ENCODE data around the gene DNAH9.

DNAH9 gene

GRCh38 chr17:11610999-11611566 is 12.8 kb downstream of the DNAH9 start:
- no peak for DNase-seq

DNA sequence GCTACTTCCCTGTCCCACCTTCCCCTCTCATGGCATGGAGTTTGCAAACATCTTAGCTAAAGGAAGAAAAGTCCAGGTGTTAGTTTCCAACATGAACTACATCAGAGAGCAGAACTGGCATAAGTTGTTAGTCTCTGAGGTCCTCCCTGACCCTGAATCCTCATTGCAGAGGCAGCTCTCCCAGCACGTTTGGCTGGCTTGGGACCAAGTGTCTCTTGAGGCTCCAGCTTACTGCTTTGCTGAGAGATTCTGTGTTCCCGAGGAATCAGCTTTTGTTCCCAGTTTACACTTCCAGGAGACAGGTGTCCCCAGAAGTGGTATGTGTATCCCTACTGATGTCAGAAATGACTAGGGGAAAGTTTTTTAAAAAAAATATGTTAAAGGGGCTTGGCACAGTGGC is 14.7 kb downstream of the DNAH9 start:
- DNase-seq, result no peak

DNA sequence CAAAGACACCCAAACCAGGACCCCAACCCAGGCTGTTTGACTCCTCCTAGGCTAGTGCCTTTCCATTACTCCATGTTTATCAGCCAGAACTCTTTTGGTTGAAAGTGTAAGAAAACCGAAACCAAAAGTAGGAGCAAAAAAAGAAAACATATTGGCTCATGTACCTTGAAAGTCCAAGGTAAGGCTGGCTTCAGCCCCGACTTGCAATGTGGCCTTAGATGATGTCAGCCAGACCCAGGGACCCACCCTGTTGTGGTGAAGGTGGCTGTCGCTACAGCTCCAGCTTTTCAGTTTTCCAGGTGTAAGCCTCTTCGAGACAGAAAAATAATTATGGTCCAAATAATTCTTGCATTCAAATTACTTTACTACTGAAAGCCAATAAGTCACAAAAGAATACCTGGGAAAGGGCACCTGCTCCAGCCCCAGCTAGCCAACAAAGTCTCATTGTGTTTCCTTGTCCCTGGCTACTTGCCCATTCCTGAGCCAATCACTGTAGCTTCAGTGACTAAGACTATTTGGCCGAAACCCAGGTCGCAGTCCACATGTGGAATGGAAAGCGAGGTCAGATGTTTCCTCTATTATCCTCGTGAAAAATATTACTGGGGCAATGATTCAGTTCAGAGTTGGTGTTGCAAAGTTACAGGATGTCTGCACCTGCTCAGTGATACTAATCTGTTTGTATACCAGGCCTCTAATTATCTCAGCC is 20.7 kb downstream of the DNAH9 start:
- no peak for DNase-seq

DNA sequence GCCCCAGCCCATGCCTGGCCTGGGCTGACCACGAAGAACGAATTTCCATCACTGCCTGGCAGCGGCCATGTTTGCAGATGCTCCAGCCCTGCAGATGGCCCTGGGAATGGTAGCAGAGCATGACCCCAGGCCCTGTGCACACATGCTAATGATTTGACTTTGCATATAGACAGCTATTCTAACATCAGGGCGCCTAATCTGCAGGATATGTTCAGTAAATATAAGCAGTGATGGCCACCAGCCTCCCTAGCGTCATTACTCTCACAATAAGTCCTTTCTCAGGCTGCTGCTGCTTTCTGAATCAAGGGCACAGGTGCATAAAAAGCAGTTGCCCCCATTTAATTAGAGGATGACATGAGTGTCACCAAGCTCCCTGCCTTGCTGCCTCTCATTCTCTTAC is 24.2 kb downstream of the DNAH9 start:
- DNase-seq, result no peak

DNA sequence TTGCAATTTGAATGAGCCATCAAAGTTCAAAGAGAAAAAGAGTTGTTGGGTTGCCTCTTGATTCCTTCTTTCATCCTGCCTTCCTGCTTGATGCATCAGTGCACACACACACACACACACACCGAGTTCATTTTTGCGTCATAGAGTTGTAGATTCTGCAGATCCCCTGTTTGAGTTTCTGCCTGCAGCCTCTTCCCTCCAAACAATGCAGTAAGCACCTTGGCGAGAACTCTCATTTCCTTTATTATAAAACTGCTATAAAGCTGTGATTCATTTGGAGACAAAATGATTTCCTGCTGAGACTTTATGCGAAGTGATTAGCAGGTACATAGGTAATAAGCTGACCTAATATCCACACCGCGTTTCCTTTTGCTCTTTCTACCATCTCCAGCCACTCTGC is 26.7 kb downstream of the DNAH9 start:
- no peak for DNase-seq

DNA sequence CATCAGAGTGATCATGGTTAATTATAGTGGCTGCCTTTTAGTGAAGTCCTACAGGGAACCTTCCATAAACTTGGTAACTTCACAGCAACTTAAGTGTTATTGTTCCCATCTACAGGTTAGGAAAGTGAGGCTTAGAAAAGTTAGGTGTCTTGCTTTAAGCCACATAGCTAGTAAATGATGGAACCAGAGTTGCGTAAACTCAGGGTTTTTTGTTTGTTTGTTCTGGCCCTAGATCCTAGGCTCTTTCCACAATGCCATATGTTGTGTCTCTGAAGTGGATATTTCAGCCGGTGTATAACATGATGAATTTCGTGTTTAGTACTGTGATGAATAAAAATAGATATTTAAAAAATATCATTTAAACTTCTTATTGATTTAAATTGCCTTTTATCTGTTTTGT is 27.6 kb downstream of the DNAH9 start:
- DNase-seq, result no peak

GRCh38 chr17:11627301-11627940 is 29.2 kb downstream of the DNAH9 start:
- no peak for DNase-seq

DNA sequence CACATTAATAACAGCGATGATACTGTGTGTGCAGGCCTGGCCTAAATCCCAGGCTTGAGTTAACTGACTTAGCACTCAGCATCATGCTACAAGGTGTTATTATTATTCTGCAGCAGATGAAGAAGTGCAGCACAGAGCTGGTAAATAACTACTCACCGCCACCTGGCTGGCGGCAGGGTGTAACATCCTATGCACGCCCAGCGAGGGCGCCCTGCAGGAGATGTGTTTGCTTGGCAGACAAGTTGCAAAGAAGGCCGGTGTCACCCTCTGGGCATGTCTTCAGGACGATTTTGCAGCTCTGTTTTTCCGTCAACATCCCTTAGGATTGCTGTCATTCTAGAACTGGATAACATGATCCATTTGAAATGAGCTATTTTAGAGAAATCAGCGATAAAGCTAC is 30.1 kb downstream of the DNAH9 start:
- no peak for DNase-seq

DNA sequence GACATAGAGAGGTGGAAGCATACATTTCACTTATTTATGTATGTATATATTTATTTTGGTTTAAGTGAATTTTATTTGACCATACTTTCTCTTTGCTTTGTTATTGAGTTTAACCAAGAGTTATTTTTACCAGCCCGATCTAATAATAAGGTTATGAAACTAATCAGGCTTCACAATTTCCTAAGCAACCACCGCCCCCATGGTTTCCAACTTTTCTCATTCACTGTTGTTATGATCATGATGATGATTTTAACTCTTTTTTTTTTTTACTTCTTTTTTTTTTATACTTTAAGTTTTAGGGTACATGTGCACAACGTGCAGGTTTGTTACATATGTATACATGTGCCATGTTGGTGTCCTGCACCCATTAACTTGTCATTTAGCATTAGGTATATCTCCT is 30.6 kb downstream of the DNAH9 start:
- no peak for DNase-seq

DNA sequence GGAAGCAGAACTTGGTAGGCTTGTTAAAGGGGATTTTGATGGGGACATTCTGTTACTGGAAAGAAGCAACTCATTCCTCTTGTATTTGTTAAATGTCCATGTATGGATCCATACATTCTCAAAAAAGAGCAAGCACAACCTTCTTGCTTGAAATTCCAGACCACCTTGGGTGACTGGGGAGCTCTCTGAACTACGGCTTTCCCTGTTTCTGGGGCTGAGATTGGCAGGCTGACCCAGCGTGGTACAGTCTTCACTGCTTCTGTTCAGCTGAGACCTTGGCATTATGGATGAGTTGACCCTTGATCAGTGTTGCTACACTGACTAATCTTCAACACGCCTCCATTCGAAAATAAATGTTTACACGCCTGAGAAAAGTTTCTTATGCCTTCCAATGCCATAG is 38.5 kb downstream of the DNAH9 start:
- DNase-seq, result no peak

DNA sequence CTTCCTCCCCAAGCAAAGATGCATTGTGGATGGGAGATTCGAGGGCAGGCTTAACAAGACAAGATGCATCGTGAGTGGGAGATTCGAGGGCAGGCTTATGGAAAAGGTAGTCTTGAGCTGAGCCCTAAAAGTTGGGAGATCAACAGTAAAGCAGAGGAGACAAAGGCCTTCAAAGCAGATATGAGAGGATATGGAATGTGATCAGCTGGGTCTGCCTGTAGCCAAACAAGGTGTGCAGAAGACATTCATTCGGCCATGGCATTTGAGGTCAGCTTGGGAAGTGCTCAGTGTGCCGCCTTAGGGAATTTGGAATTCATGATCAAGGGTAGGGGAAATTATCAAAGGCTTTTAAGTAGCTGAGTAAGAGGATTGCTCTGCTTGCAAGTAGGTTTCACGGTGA is 39.5 kb downstream of the DNAH9 start:
- no peak for DNase-seq

- DNase-seq, result no peak
Observed at GRCh38 chr17:11638700-11639265, 40.5 kb downstream of the DNAH9 start.

GRCh38 chr17:11639736-11640462 is 41.6 kb downstream of the DNAH9 start:
- no peak for DNase-seq

- no peak for DNase-seq
Observed at GRCh38 chr17:11640463-11640814, 42.2 kb downstream of the DNAH9 start.

DNA sequence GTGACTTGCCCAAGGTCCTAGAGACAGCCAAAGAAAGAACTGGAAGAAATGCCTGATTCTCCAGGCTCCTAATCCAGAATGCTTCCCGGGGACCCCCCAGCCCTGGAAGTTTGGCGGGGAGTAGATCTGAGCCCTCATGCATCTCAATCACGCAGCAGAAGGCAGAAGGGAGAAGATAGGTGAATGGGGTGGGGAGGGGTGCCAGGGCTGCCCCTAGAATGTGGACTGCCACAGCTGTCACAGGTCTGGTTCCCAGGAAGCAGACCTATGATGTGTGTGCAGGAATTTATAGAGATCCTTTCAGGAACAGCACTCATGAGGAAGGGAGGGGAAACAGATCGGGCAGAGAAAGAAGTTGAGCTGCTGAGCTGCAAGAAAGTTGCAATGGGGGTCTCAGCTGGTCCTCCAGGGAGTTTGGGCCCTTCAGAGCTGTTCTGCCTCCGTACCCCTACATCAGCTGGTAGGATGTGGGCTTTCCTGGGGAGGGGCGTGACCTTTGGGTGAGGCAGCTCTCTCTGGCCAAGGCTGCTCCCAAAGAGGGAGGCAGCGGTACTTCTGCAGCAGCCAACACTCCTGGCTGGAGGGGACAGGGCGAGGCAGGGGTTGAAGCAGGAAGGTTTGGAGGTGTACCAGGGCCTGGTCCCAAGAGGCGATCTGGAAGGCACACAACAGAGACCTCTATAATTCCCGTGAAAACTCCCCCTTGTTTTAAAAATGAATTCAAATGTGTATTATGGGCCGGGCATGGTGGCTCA is 43.4 kb downstream of the DNAH9 start:
- no peak for DNase-seq

DNA sequence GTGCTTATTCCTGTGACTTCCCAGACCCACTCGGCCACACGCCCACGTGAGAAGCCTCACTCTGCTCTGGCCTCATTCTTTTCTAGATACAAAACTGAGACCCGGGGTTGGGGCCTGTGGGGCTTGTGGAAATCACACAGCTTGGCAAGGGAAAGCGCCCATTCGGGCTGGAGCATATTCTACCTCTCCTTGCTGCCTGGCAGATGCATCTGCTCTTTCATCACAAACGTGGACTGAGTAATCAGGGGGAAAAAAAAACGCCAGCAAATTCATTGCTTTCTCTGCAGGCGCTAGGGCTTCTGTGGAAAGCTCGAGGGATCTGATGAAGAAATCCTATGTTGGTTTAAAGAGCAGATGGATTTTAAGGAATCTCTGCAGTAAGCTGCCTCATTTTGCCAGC is 44.4 kb downstream of the DNAH9 start:
- DNase-seq, result no peak

- DNase-seq, result no peak
Observed at GRCh38 chr17:11643851-11644250, 45.6 kb downstream of the DNAH9 start.

DNA sequence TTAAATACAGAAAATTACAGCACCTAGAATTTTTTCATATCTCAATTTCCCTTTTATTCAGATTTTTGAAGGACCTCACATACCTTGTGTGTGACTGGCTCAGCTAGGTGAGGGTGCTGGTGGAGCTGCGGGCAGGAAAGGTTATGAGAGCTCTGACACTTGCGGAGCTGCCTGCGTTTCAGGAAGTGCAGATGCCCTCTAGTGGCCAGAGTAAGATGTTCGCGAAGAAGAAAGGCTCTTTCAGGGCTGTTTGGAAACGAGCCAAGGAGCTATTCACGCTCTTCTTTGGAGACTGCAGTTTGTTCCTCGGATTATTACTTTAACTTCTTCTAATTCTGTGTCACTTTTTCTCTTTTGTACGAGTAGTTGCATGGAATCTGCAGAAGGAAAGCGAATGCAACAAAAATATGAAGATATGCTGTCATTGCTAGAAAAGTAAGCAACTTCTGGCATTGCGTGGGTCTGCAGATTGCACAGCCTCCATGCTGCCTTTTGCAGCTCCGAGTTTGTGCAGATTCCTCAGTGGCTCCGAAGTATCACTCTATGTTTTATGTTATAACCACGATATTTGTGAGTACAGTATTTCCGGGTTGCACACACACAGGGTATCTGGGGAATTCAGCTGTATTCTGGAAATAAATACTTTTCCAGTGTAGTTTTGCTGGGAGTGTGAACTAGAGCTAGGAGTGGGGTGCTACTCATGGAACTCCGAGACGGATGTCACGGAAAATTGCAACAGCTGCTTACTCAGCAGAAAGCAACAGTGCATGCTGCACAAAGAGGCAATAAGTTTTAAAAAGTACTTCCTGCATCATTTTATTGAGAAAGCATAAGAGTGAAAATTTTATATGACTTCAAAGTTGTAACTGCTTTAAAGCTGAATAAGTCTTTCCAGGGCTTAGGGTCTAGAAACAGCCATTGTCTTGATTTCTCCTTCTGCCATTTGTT is 46.3 kb downstream of the DNAH9 start:
- DNase-seq, result peak; percentile 65

- no peak for DNase-seq
Observed at GRCh38 chr17:11645426-11645825, 47.2 kb downstream of the DNAH9 start.

- DNase-seq, result no peak
Observed at GRCh38 chr17:11651089-11651488, 52.8 kb downstream of the DNAH9 start.

- DNase-seq, result no peak
Observed at GRCh38 chr17:11668618-11669017, 70.3 kb downstream of the DNAH9 start.

Data from fibroblast of skin of back (primary cell).